GM19467 (cell line): ENCODE data around the gene OAF.
"Not testable (repeated sequence)": the region's sequence is repeated elsewhere in the genome, so short reads cannot be mapped to it uniquely, and the experiment has no call there.

Experiments used
- ATAC-seq: cut with Tn5 transposase; IDR thresholded peaks from one replicate; pipeline ENCODE4 v1.9.1; 2021; ENCODE audit warnings: mild to moderate bottlenecking, moderate library complexity; ENCODE audit not compliant: unreplicated experiment

Gene OAF

GRCh38 chr11:120260616-120261015 is 49.8 kb downstream of the OAF start:
- ATAC-seq: no peak

DNA sequence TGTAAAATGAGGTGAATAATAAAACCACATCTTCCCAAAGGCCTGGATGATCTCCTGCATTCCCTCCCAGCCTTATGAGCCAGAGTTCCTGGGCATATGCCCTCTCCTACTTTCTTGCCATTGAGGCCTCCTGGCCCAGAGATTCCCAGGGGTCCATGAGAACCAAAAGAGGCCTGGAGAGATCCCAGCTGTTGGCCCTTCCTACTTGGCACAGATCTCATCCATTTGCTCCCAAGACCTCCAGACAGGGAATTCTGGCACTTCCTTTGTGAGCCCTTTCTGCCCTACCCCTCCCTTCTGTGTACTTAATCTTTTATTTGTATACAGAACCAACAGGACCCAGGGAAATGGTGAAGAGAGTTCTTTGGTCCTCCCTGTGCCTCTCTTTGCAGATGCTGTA is 50.5 kb downstream of the OAF start:
- no peak for ATAC-seq

- ATAC-seq: no peak
These were observed 51.1 kb downstream of the OAF start for GRCh38 chr11:120261931-120262330.

DNA sequence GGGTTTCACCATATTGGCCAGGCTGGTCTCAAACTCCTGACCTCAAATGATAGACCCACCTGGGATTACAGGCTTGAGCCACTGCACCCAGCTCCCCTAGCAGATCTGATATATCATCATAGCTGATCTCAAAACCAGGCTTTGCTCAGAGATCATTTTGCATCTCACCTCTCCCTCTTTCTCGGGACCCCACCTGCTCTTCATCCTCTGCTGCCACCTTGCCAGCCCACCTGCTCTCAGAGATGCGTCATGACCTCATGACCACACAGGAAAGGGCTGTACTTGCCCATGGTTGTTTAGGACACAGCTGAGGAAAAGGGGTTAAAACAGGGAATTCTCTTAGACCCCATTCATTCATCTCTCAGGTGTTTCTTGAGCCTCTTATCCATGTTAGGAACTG is 56.5 kb downstream of the OAF start:
- no peak for ATAC-seq

GRCh38 chr11:120268686-120269085 is 57.9 kb downstream of the OAF start:
- ATAC-seq: no peak

DNA sequence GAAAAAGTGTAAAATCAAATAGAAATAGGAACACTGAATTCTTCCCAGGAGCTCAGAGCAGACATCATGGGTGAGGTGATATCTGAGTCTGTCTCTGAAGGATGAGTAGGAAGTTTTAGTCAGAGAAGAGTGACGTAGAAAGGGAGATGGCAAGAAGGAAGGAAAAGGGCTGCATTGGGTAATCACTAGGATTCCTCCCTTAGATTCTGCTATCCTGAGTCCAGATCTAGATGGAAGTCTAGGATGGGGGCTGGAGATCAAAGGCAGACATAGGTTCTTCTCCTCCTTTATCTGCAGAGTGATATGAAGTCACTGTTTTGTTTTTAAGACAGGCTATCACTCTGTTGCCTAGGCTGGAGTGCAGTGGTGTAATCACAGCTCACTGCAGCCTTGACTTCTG is 59.6 kb downstream of the OAF start:
- ATAC-seq: no peak

GRCh38 chr11:120271672-120272071 is 60.8 kb downstream of the OAF start:
- no peak for ATAC-seq

DNA sequence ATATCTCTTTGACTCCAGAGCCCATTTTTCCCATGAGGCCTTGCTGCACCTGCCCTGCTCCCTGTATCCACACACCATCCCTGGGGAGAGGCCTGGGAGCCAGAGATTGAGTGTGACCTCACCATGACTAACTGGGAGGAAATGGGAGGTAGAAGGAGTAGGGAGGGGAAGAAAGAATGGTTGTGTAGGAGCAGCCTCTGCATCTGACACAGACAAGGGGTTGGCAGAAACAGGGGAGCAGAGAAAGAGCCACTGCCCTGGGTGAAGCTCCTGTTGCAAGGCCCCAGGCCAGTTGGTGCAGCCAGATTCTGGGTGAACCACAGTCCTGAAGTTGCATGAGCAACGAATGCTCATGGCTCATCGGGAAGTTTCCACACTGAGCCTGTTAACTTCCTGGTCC is 61.5 kb downstream of the OAF start:
- ATAC-seq: no peak

DNA sequence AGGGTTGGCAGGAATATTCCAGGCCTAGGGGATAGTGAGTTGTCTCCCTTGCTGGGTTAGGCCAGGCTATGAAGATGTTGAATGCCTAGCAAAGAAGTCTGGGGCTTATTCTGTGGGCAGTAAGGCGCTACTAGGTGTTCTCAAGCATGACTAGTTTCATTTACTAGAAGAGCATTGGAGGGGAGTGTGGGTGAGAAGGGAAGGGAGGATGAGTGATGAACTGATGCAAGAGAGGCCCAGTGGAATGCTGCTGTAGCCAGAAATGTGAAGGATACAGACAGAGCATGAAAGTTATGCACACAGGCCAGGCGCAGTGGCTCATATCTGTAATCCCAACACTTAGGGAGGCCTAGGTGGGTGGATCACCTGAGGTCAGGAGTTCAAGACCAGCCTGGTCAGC is 62.6 kb downstream of the OAF start:
- ATAC-seq: no peak

- ATAC-seq: not testable (repeated sequence)
These were observed 63.1 kb downstream of the OAF start for GRCh38 chr11:120273956-120274355.

DNA sequence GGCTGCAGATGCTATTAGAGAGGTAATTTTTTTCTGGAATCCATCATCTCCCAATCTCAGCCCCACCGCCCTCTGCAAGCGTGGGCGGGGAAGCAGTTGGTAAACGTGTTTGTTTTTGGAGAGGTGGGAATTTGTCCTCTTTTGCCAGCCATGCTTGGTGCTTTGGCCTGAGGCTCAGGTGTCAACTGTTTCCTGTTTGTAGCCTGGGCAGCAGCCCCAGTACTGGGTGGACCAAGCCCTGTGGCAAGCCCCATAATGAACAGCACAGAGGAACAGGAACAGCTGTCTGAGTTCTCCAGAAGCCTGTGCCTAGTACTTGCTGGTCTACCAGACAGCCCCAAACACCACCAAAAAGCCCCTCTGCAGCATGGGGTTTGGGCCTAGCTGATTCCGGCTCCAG is 68.7 kb downstream of the OAF start:
- ATAC-seq: no peak
